ENCODE data around the gene FHIT.

Gene FHIT

GRCh38 chr3:60729056-60729455, 522.2 kb downstream of the FHIT start:
- H3K9me3 Mint-ChIP-seq: peaks cover 35% of the 10 kb centered on the region
- intact Hi-C loops (cut with micrococcal nuclease): no loop called here
- H3K27ac Mint-ChIP-seq: no peak overlapping the region
- no peaks in the 10 kb centered on the region for H3K36me3 Mint-ChIP-seq (ENCODE audit: low read depth)
- H3K4me3 Mint-ChIP-seq: no peak overlapping the region
- H3K4me1 Mint-ChIP-seq (ENCODE audit: low read depth): no peaks in the 10 kb centered on the region
- no peaks in the 10 kb centered on the region for H3K27me3 Mint-ChIP-seq

- intact Hi-C loops (cut with micrococcal nuclease): no loop called here
- Mint-ChIP-seq H3K9me3 (peaks cover 29% of the 10 kb centered on the region), H3K4me1 (ENCODE audit: low read depth) (no peaks in the 10 kb centered on the region), H3K36me3 (ENCODE audit: low read depth) (no peaks in the 10 kb centered on the region), H3K27ac (no peak overlapping the region), H3K27me3 (no peaks in the 10 kb centered on the region), H3K4me3 (no peak overlapping the region)
These were observed 523.2 kb downstream of the FHIT start for GRCh38 chr3:60728006-60728405.

- H3K9me3 Mint-ChIP-seq: no peaks in the 10 kb centered on the region
- H3K4me3 Mint-ChIP-seq: no peak overlapping the region
- H3K27me3 Mint-ChIP-seq: no peaks in the 10 kb centered on the region
- H3K27ac Mint-ChIP-seq: no peak overlapping the region
- H3K4me1 Mint-ChIP-seq (ENCODE audit: low read depth): no peaks in the 10 kb centered on the region
- intact Hi-C loops (cut with micrococcal nuclease): no loop called here
- H3K36me3 Mint-ChIP-seq (ENCODE audit: low read depth): no peaks in the 10 kb centered on the region
These were observed 530.5 kb downstream of the FHIT start for GRCh38 chr3:60720736-60721135.

- intact Hi-C loops (cut with micrococcal nuclease): no loop called here
- no peak overlapping the region for H3K27ac Mint-ChIP-seq
- H3K4me3 Mint-ChIP-seq: no peak overlapping the region
- H3K27me3 Mint-ChIP-seq: no peaks in the 10 kb centered on the region
- H3K36me3 Mint-ChIP-seq (ENCODE audit: low read depth): no peaks in the 10 kb centered on the region
- peaks cover 14% of the 10 kb centered on the region for H3K9me3 Mint-ChIP-seq
- H3K4me1 Mint-ChIP-seq (ENCODE audit: low read depth): no peaks in the 10 kb centered on the region
These were observed 534.7 kb downstream of the FHIT start for GRCh38 chr3:60716573-60716972.

- no peaks in the 10 kb centered on the region for H3K27me3 Mint-ChIP-seq
- H3K4me3 Mint-ChIP-seq: no peak overlapping the region
- H3K9me3 Mint-ChIP-seq: peaks cover 26% of the 10 kb centered on the region
- no peaks in the 10 kb centered on the region for H3K4me1 Mint-ChIP-seq (ENCODE audit: low read depth)
- intact Hi-C loops (cut with micrococcal nuclease): no loop called here
- H3K27ac Mint-ChIP-seq: no peak overlapping the region
- no peaks in the 10 kb centered on the region for H3K36me3 Mint-ChIP-seq (ENCODE audit: low read depth)
These were observed 542.9 kb downstream of the FHIT start for GRCh38 chr3:60708191-60708975.

GRCh38 chr3:60707452-60708020, 543.7 kb downstream of the FHIT start:
- H3K27me3 Mint-ChIP-seq: no peaks in the 10 kb centered on the region
- no peaks in the 10 kb centered on the region for H3K4me1 Mint-ChIP-seq (ENCODE audit: low read depth)
- no peak overlapping the region for H3K27ac Mint-ChIP-seq
- H3K9me3 Mint-ChIP-seq: peaks cover 22% of the 10 kb centered on the region
- no peak overlapping the region for H3K4me3 Mint-ChIP-seq
- intact Hi-C loops (cut with micrococcal nuclease): no loop called here
- H3K36me3 Mint-ChIP-seq (ENCODE audit: low read depth): no peaks in the 10 kb centered on the region

GRCh38 chr3:60703956-60704736, 547.1 kb downstream of the FHIT start:
- no peak overlapping the region for H3K4me3 Mint-ChIP-seq
- H3K4me1 Mint-ChIP-seq (ENCODE audit: low read depth): no peaks in the 10 kb centered on the region
- H3K27ac Mint-ChIP-seq: no peak overlapping the region
- H3K27me3 Mint-ChIP-seq: no peaks in the 10 kb centered on the region
- no peaks in the 10 kb centered on the region for H3K36me3 Mint-ChIP-seq (ENCODE audit: low read depth)
- intact Hi-C loops (cut with micrococcal nuclease): no loop called here
- H3K9me3 Mint-ChIP-seq: no peaks in the 10 kb centered on the region

GRCh38 chr3:60703008-60703407, 548.2 kb downstream of the FHIT start:
- H3K36me3 Mint-ChIP-seq (ENCODE audit: low read depth): no peaks in the 10 kb centered on the region
- H3K4me3 Mint-ChIP-seq: no peak overlapping the region
- no peaks in the 10 kb centered on the region for H3K4me1 Mint-ChIP-seq (ENCODE audit: low read depth)
- intact Hi-C loops (cut with micrococcal nuclease): no loop called here
- H3K27me3 Mint-ChIP-seq: no peaks in the 10 kb centered on the region
- no peak overlapping the region for H3K27ac Mint-ChIP-seq
- H3K9me3 Mint-ChIP-seq: no peaks in the 10 kb centered on the region

GRCh38 chr3:60698117-60698516, 553.1 kb downstream of the FHIT start:
- Mint-ChIP-seq H3K4me1 (ENCODE audit: low read depth) (no peaks in the 10 kb centered on the region), H3K4me3 (no peak overlapping the region), H3K36me3 (ENCODE audit: low read depth) (no peaks in the 10 kb centered on the region), H3K27ac (no peak overlapping the region), H3K27me3 (no peaks in the 10 kb centered on the region), H3K9me3 (no peaks in the 10 kb centered on the region)
- intact Hi-C loops (cut with micrococcal nuclease): no loop called here

- intact Hi-C loops (cut with micrococcal nuclease): no loop called here
- Mint-ChIP-seq H3K27me3 (no peaks in the 10 kb centered on the region), H3K4me3 (no peak overlapping the region)
These were observed 554.1 kb downstream of the FHIT start for GRCh38 chr3:60697132-60697531.

GRCh38 chr3:60696428-60697125, 554.7 kb downstream of the FHIT start:
- H3K4me1 Mint-ChIP-seq (ENCODE audit: low read depth): no peaks in the 10 kb centered on the region

More at GRCh38 chr3:60697132-60697531, 554.1 kb downstream of the FHIT start:
- Mint-ChIP-seq H3K36me3 (ENCODE audit: low read depth) (no peaks in the 10 kb centered on the region), H3K4me1 (ENCODE audit: low read depth) (no peaks in the 10 kb centered on the region), H3K27ac (no peak overlapping the region), H3K9me3 (no peaks in the 10 kb centered on the region)

GRCh38 chr3:60675424-60675823, 575.8 kb downstream of the FHIT start:
- Mint-ChIP-seq H3K4me1 (ENCODE audit: low read depth) (no peaks in the 10 kb centered on the region), H3K9me3 (peaks cover 10% of the 10 kb centered on the region), H3K4me3 (no peak overlapping the region), H3K36me3 (ENCODE audit: low read depth) (no peaks in the 10 kb centered on the region), H3K27ac (no peak overlapping the region), H3K27me3 (no peaks in the 10 kb centered on the region)
- intact Hi-C loops (cut with micrococcal nuclease): no loop called here

More at GRCh38 chr3:60696428-60697125, 554.7 kb downstream of the FHIT start:
- H3K4me3 Mint-ChIP-seq: no peak overlapping the region
- H3K27ac Mint-ChIP-seq: no peak overlapping the region
- H3K27me3 Mint-ChIP-seq: no peaks in the 10 kb centered on the region
- intact Hi-C loops (cut with micrococcal nuclease): no loop called here
- no peaks in the 10 kb centered on the region for H3K36me3 Mint-ChIP-seq (ENCODE audit: low read depth)
- H3K9me3 Mint-ChIP-seq: peaks cover 5% of the 10 kb centered on the region

GRCh38 chr3:60674870-60675269, 576.4 kb downstream of the FHIT start:
- H3K4me3 Mint-ChIP-seq: no peak overlapping the region
- intact Hi-C loops (cut with micrococcal nuclease): no loop called here
- H3K4me1 Mint-ChIP-seq (ENCODE audit: low read depth): no peaks in the 10 kb centered on the region
- H3K36me3 Mint-ChIP-seq (ENCODE audit: low read depth): no peaks in the 10 kb centered on the region
- H3K9me3 Mint-ChIP-seq: peaks cover 10% of the 10 kb centered on the region
- no peaks in the 10 kb centered on the region for H3K27me3 Mint-ChIP-seq
- no peak overlapping the region for H3K27ac Mint-ChIP-seq

GRCh38 chr3:60673123-60673522, 578.1 kb downstream of the FHIT start:
- Mint-ChIP-seq H3K27me3 (no peaks in the 10 kb centered on the region), H3K4me1 (ENCODE audit: low read depth) (no peaks in the 10 kb centered on the region), H3K9me3 (peaks cover 10% of the 10 kb centered on the region), H3K36me3 (ENCODE audit: low read depth) (no peaks in the 10 kb centered on the region), H3K4me3 (no peak overlapping the region), H3K27ac (no peak overlapping the region)
- intact Hi-C loops (cut with micrococcal nuclease): no loop called here

Measured in dendritic cell treated with granulocyte-macrophage colony-stimulating factor and Interleukin-4, amounts not matched to agents 40 ng/mL and 50 ng/mL, for 4 days (primary cell).